Panc1 (cell line): Measurements from ENCODE around the gene PRKCA. TPM values are rescaled to one million over a fixed set of nuclear protein-coding genes. Genes with fewer than 3 reads are reported as not detected.
"Not testable (repeated sequence)": the region's sequence is repeated elsewhere in the genome, so short reads cannot be mapped to it uniquely, and the experiment has no call there.

Experiments
- ATAC-seq: fragments of 200-7000 bp; cut with Tn5 transposase; 2 replicates; pipeline ENCODE4 v1.9.1; 2020; ENCODE audit warnings: mild to moderate bottlenecking, moderate library complexity
- BruUV-seq: library from RNA; stranded (reverse); fragments of 400-500 nt; replicated peaks from 2 replicates; lab custom pipeline; 2021; lab: Mats Ljungman, UMichigan
- CTCF ChIA-PET: fragments of 300-600 bp; sonication (Branson Sonifier 250); formaldehyde crosslinking; loops from one replicate; lab custom pipeline; 2022; ENCODE audit warnings: antibody characterized with exemption; lab: Charles Lee
- POLR2A ChIA-PET: fragments of 300-600 bp; sonication (Branson Sonifier 250); formaldehyde crosslinking; loops from one replicate; lab custom pipeline; 2022; ENCODE audit warnings: antibody characterized with exemption; lab: Charles Lee
- DNase-seq: peaks from one replicate; pipeline ENCODE4 v3.0.0-alpha.2; 2010; ENCODE audit warnings: low read depth, low spot score
- H3K27ac ChIP-seq: 2 replicates; pipeline ENCODE4 v1.5.1; 2011; ENCODE audit warnings: mild to moderate bottlenecking, low read length, inconsistent platforms
- H3K27me3 ChIP-seq: fragments of 200-500 bp; sonication (Bioruptor generic); 2 replicates; pipeline ENCODE4 v1.6.0; 2014; ENCODE audit warnings: low read length, inconsistent platforms; ENCODE audit not compliant: control insufficient read depth, insufficient read depth
- H3K36me3 ChIP-seq: fragments of 200-500 bp; sonication (Bioruptor generic); 2 replicates; pipeline ENCODE4 v1.5.1; 2014; ENCODE audit warnings: inconsistent platforms, mild to moderate bottlenecking, low read length, moderate library complexity; ENCODE audit not compliant: control insufficient read depth, insufficient read depth
- H3K4me1 ChIP-seq: 2 replicates; pipeline ENCODE4 v1.5.1; 2011; ENCODE audit warnings: inconsistent platforms, mild to moderate bottlenecking, low read length, moderate library complexity; ENCODE audit not compliant: control insufficient read depth, insufficient read depth
- H3K4me3 ChIP-seq, 2 experiments: 2 replicates each; pipeline ENCODE4 v1.5.1; 2011 to 2012; ENCODE audit warnings: low read depth in 2 of 2, low read length in 2 of 2, mild to moderate bottlenecking in 2 of 2, inconsistent platforms in 1 of 2, moderate library complexity in 1 of 2
- H3K9me3 ChIP-seq: fragments of 200-500 bp; sonication (Bioruptor generic); 2 replicates; pipeline ENCODE4 v1.5.1; 2014; ENCODE audit warnings: low read depth, mild to moderate bottlenecking, inconsistent platforms, low read length, moderate library complexity; ENCODE audit not compliant: control insufficient read depth, insufficient read depth
- POLR2AphosphoS5 ChIP-seq: IDR thresholded peaks from 2 replicates; pipeline ENCODE4 v1.6.1; 2012; ENCODE audit warnings: mild to moderate bottlenecking, low read depth, low read length, moderate library complexity
- REST ChIP-seq, 2 experiments: IDR thresholded peaks; 2 replicates each; pipeline ENCODE4 v1.6.1; 2011 to 2012; ENCODE audit warnings: low read depth in 2 of 2, control low read depth in 1 of 2, low read length in 1 of 2, mild to moderate bottlenecking in 1 of 2, moderate library complexity in 1 of 2; ENCODE audit not compliant: insufficient read depth in 1 of 2
- SIN3A ChIP-seq: IDR thresholded peaks from 2 replicates; pipeline ENCODE4 v1.6.1; 2012; ENCODE audit warnings: low read depth, mild to moderate bottlenecking, low read length, moderate library complexity, borderline replicate concordance; ENCODE audit not compliant: insufficient read depth
- TCF7L2 ChIP-seq: IDR thresholded peaks from 2 replicates; pipeline ENCODE4 v1.6.1; 2011; ENCODE audit warnings: mild to moderate bottlenecking, low read depth, low read length, inconsistent platforms
- in situ Hi-C: cut with HindIII; loops from 2 replicates; pipeline ENCODE4 v1.10.0; 2016; ENCODE audit warnings: low sequenced_read_pairs, low pct_unique_long_range_greater_than_20kb
- intact Hi-C: fragments of 100-400 bp; cut with micrococcal nuclease; formaldehyde crosslinking; loops from one replicate; pipeline ENCODE4 v1.10.0; 2022; ENCODE audit not compliant: unreplicated experiment
- total RNA-seq: library from RNA; stranded (reverse); gene quantifications from one replicate; pipeline ENCODE4 v1.2.1, GENCODE V29; 2021; ENCODE audit not compliant: unreplicated experiment
- TF ChIP-seq, protein P1 (sequence below): fragments of 450-650 bp; IDR thresholded peaks from 2 replicates; pipeline ENCODE4 v1.5.1; 2017; ENCODE audit warnings: mild to moderate bottlenecking

The PRKCA gene
- total RNA-seq, 1 experiment from 2014 or later, result 53.0 TPM

DNA sequence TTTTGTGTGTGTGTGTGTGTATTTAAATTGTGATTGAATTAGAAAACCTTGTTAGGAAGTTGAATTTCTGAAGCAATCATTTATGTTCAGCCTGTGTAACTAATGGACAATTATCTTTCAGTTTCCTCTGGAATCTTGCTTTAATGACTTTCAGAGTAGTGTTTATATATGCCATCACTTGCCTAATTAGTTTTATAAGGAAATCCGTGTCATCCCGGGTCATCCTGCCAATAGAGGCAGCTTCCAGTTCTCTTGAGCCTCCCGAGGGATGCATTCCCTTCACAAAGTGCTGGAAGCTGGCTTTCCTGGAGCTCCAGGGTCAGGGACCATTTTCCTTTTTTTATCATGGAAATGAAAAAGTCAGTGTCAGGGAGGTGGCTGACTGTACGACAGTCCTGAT lies 42.9 kb downstream of the PRKCA start:
- no TSS peak for BruUV-seq
- ATAC-seq, result no peak
- ChIA-PET CTCF (no interaction called here), POLR2A (no interaction called here)
- Histone ChIP-seq H3K4me3 (no peak overlapping the region), H3K9me3 (no peaks in the 10 kb centered on the region), H3K36me3 (no peaks in the 10 kb centered on the region), H3K4me1 (peaks cover 68% of the 10 kb centered on the region), H3K27me3 (no peaks in the 10 kb centered on the region), H3K27ac (peak overlapping the region; percentile 75)
- TF ChIP-seq SIN3A, result no peak
- no peak for TF ChIP-seq POLR2AphosphoS5
- TF ChIP-seq TCF7L2, result no peak
- no peak for TF ChIP-seq REST (IDR thresholded peaks at IDR 0.05; ENCODE audit: insufficient read depth in 1 of 2, low read depth in 2 of 2, low read length in 1 of 2)
- TF ChIP-seq, protein P1, sequence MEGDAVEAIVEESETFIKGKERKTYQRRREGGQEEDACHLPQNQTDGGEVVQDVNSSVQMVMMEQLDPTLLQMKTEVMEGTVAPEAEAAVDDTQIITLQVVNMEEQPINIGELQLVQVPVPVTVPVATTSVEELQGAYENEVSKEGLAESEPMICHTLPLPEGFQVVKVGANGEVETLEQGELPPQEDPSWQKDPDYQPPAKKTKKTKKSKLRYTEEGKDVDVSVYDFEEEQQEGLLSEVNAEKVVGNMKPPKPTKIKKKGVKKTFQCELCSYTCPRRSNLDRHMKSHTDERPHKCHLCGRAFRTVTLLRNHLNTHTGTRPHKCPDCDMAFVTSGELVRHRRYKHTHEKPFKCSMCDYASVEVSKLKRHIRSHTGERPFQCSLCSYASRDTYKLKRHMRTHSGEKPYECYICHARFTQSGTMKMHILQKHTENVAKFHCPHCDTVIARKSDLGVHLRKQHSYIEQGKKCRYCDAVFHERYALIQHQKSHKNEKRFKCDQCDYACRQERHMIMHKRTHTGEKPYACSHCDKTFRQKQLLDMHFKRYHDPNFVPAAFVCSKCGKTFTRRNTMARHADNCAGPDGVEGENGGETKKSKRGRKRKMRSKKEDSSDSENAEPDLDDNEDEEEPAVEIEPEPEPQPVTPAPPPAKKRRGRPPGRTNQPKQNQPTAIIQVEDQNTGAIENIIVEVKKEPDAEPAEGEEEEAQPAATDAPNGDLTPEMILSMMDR, result no peak
- DNase-seq, result no peak
- intact Hi-C loops (no loop called here), in situ Hi-C loops (no loop called here)

DNA sequence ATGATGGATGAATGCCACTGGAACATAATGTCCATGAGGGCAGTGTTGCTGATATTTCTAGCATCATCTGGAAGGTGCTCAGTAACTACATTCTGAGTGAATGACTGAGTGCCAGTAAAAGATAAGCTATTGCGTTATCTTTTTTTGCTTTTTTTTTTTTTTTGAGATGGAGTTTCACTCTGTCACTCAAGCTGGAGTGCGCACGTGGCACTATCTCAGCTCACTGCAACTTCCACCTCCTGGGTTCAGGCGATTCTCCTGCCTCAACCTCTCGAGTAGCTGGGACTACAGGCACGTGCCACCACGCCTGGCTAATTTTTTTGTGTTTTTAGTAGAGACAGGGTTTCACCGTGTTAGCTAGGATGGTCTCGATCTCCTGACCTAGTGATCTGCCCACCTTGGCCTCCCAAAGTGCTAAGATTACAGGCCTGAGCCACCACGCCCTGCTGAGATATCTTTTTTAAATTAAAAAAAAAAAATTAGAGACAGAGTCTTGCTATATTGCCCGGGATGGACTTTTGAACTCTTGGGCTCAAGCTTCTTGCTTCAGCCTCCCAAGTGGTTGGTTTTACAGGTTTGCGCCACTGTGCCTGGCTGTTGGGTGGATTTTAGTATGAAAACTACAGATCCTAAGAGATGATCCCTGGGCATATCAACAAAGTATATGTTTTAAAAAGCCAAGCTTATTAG lies 43.7 kb downstream of the PRKCA start:
- POLR2A ChIA-PET, H3K9me3 ChIP-seq, ATAC-seq, H3K36me3 ChIP-seq, H3K27me3 ChIP-seq, intact Hi-C loops, BruUV-seq, DNase-seq, in situ Hi-C loops, H3K4me3 ChIP-seq, CTCF ChIA-PET: not testable (repeated sequence)
- H3K4me1 ChIP-seq, result peaks cover 71% of the 10 kb centered on the region
- H3K27ac ChIP-seq, result peak overlapping the region; percentile 75; the same call in 1 of the 2 replicates
